RWPE1 (cell line): ENCODE results near the gene SULT1A1.
"Not testable (repeated sequence)": the region's sequence is repeated elsewhere in the genome, so short reads cannot be mapped to it uniquely, and the experiment has no call there.

Source experiments
- CTCF ChIA-PET: fragments of 350-600 bp; sonication (Branson Sonifier 250); formaldehyde crosslinking; extraction: SDS; loops from one replicate; lab custom pipeline; 2021; lab: Yijun Ruan, JAX
- POLR2A ChIA-PET: fragments of 400-600 bp; formaldehyde crosslinking; extraction: SDS; loops from one replicate; lab custom pipeline; 2020; ENCODE audit warnings: antibody characterized with exemption; ENCODE audit not compliant: low non-redundant PET; lab: Yijun Ruan, JAX
- DNase-seq: peaks from one replicate; pipeline ENCODE4 v3.0.0; 2012; ENCODE audit warnings: low spot score
- H3K27ac ChIP-seq: fragments of 450-650 bp; 2 replicates; pipeline ENCODE4 v1.5.1; 2017
- TF ChIP-seq, protein P1 (sequence below): fragments of 450-650 bp; conservative IDR thresholded peaks from 2 replicates; pipeline ENCODE4 v1.5.1; 2017; ENCODE audit warnings: low read depth, mild to moderate bottlenecking

SULT1A1 gene

DNA sequence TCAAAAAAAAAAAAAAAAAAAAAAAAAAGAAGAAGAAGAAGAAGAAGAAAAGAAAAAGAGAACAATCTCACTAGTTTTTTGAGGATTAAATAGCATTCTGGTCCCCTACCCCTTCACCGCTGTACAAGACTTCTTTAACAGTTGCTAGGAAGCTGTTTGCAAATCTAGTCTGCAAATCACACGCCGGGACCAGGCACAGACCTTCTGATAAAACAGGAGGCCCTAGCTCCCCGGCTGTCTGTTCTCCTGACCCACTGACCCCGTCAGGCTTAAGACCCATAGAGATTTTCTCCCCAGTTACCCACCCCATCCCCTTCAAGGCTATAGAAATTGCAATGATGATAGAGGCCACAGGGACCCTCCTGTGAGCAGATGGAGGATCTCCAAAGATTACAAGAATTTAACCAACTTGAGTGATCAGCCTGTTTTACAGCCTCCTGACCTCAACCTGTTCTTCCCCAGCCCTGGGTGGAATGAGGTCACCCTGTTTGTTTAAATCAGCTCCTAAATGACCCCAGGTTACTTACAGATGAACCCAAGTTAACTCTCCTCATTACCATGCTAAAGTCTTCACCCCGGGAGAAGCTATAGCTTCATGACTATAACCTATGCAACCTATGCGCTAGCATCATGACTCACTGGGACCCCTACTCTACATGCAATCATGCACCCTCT lies 11.8 kb upstream of the SULT1A1 start:
- DNase-seq: no peak
- TF ChIP-seq, protein P1, sequence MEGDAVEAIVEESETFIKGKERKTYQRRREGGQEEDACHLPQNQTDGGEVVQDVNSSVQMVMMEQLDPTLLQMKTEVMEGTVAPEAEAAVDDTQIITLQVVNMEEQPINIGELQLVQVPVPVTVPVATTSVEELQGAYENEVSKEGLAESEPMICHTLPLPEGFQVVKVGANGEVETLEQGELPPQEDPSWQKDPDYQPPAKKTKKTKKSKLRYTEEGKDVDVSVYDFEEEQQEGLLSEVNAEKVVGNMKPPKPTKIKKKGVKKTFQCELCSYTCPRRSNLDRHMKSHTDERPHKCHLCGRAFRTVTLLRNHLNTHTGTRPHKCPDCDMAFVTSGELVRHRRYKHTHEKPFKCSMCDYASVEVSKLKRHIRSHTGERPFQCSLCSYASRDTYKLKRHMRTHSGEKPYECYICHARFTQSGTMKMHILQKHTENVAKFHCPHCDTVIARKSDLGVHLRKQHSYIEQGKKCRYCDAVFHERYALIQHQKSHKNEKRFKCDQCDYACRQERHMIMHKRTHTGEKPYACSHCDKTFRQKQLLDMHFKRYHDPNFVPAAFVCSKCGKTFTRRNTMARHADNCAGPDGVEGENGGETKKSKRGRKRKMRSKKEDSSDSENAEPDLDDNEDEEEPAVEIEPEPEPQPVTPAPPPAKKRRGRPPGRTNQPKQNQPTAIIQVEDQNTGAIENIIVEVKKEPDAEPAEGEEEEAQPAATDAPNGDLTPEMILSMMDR: no peak
- no peak overlapping the region for H3K27ac ChIP-seq
- ChIA-PET CTCF (no interaction called here), POLR2A (interaction anchor here (0.7 kb wide), 1 partner anchor 35 kb away, joined by 6 read pairs; no protein-coding TSS in a partner anchor)

DNA sequence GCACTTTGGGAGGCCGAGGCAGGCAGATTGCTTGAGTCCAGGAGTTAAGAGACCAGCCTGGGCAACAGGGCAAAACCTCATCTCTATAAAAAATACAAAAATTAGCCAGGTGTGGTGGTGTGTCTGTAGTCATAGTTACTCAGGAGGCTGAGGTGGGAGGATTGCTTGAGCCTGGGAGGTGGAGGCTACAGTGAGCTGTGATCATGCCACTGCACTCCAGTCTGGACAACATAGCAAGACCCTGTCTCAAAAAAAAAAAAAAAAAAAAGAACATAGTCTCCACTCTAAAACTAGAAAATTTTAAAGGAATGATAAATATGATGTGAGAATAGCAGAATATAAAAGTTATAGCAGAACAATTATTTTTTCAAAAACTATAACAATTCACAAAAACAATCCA lies 10.5 kb upstream of the SULT1A1 start:
- POLR2A ChIA-PET, DNase-seq, H3K27ac ChIP-seq: not testable (repeated sequence)
- CTCF ChIA-PET: interaction anchor here (0.6 to 0.7 kb wide), 2 partner anchors 17 to 214 kb away, joined by 3 to 6 read pairs; no protein-coding TSS in a partner anchor

DNA sequence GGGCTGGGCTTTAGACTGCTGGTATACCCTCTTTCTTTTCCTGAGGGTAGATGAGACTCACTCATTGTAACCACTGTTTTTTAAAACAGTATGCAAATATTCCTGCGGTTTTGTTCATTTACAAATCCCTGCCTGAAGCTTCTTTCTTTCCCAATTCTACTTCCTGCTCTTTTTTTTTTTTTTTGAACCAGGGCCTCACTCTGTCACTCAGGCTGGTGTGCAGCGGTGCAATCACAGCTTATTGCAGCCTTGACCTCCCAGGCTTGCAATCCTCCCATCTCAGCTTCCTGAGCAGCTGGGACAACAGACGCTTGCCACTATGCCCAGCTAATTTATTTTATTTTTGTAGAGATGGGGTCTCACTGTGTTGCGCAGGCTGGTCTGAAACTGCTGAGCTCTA lies 8.0 kb upstream of the SULT1A1 start:
- no peak for DNase-seq
- no peak overlapping the region; the same call in 1 of the 2 replicates for H3K27ac ChIP-seq
- TF ChIP-seq, protein P1: no peak
- POLR2A ChIA-PET: no interaction called here
- CTCF ChIA-PET: no interaction called here

DNA sequence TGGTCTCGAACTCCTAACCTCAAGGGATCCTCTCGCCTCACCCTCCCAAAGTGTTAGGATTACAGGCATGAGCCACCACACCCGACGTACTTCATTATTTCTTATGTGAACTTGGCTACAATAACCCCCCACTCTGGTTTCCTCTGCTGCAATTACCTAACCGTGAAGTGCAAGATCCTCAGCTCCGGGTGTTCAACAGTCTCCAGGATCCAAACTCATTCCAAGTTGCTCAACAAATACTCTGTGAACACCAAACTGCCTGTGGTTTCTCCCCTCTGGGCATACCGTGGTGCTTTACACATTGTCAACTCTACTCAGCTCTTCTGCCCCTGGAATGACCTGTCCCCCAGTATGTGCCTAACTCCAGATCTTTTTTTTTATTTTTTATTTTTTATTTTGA lies 6.8 kb upstream of the SULT1A1 start:
- ChIA-PET CTCF (interaction anchor here (0.6 to 1.4 kb wide), 5 partner anchors 62 to 1391 kb away, joined by 3 to 5 read pairs (median 4); no protein-coding TSS in a partner anchor), POLR2A (no interaction called here)
- no peak for DNase-seq
- TF ChIP-seq, protein P1: no peak
- peak overlapping the region; percentile 27; the same call in 1 of the 2 replicates for H3K27ac ChIP-seq

DNA sequence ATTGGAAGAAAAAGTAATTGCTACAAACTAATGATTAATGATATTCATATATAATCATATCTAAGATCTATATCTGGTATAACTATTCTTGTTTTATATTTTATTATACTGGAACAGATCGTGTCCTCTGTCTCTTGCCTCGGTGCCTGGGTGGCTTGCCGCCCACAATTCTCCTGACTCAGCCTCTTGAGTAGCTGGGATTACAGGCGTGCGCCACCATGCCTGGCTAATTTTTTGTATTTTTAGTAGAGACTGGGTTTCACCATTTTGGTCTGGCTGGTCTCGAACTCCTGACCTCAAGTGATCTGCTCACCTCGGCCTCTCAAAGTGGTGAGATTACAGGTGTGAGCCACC lies 6.4 kb upstream of the SULT1A1 start:
- DNase-seq, POLR2A ChIA-PET: not testable (repeated sequence)
- CTCF ChIA-PET: interaction anchor here (0.6 to 1.4 kb wide), 3 partner anchors 294 to 1391 kb away, joined by 3 to 5 read pairs (median 5); no protein-coding TSS in a partner anchor
- 0 out of 2 replicates have a peak overlapping the region, but pooled peaks have one; percentile 27 for H3K27ac ChIP-seq
- TF ChIP-seq, protein P1: peak; percentile 25

DNA sequence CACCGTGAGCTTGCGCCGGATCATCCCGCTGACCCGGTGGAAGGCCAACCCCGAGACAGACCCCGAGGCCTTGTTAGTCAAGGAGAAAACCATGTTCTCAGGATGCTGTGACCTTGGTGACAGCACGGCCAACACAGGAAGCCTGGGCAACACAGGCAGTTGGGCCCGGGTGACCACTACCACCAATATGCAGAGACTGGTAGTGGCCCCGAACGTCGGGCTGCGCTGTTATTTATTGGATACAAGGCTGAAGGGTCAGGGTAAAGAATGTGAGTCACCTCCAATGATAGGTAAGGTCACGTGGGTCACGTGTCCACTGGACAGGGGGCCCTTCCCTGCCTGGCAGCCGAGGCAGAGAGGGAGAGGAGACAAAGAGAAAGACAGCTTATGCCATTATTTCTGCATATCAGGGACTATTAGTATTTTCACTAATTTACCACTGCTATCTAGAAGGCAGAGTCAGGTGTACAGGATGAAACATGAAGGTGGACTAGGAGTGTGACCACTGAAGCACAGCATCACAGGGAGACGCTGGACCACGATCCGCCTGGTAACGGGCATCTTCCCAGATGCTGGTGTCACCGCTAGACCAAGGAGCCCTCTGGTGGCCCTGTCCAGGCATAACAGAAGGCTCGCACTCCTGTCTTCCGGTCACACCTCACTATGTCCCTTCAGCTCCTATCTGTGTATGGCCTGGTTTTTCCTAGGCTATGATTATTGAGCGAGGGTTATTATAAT lies 5.8 kb upstream of the SULT1A1 start:
- POLR2A ChIA-PET, DNase-seq, H3K27ac ChIP-seq: not testable (repeated sequence)
- TF ChIP-seq, protein P1: peak; percentile 76
- CTCF ChIA-PET: interaction anchor here (1.4 kb wide), 1 partner anchor 294 kb away, joined by 3 read pairs; no protein-coding TSS in a partner anchor

DNA sequence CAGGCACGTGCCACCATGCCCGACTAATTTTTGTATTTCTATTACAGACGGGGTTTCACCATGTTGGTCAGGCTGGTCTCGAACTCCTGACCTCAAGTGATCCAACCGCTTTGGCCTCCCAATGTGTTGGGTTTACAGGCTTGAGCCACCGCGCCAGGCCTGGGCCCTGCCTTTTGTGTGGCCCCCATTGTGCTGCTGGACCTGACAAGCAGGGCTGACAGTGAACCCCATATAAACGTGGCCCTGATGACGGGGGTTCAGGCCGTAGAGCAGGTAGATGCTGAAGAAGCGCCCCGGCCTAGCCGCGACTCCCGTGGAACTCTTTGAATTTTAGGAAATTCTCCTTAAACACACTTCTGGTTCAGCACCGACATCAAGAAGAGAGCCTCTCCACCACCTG lies 4.7 kb upstream of the SULT1A1 start:
- H3K27ac ChIP-seq, POLR2A ChIA-PET, CTCF ChIA-PET, DNase-seq: not testable (repeated sequence)

DNA sequence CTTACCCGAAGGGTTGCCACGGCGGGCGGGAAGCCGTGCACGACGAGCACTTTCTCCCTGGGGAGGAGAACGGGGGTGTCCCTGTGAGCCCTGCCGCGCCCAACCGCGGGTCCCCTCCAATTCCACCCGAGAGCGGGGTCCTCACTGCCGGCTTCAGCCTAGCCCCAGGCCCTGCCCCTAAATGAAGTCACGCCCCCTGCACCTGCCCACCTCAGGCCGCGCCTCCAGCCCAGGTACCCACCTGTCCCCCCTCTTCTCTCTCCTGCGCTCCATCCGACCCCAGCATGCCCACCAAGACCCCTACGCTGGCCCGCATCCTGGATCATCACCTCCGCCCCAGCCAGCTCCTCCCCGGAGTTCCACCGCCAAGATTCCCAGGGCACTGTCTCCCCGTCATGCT lies 4.1 kb upstream of the SULT1A1 start:
- POLR2A ChIA-PET, CTCF ChIA-PET, H3K27ac ChIP-seq, DNase-seq: not testable (repeated sequence)

DNA sequence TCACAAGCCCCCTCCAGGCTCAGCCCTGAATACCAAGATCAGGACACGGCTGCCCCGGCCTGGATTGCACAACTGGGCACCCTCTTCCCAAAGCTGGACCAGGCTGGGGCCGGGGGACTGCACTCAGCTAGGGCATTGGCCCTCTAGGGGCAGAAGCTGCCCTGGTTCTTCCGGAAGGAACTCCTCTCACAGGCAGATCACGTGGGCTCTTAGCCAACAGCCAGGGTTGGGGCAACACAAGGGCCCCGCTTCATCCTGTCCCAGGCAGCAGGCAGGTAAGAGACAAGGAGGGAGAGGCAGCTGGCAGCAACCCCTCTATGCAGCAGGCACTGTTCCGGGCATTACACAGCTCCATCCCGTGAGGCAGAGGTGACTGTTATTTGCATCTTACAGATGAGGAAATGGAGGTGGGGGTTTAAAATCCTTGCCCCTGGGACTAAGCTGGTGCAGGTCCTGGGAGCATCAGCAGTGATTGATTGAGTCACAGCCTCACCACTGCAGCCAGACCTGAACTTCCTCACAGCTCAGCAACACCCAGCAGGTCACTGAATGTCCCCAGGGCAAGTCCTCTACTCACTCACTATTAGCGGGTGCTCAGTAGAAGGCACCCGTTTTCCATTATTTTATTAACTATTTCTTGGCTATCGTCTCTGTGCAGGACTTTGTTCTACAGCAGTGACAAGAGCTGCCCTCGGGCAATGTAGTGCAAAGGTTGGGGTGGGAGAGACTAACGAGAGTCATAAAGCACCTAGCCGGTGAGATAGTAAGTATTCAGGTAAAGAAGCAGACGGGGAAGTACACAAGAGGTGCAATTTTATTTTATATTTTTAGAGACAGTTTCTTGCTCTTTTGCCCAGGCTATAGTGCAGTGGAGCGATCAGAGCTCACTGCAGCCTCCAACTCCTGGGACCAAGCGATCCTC lies 2.8 kb upstream of the SULT1A1 start:
- H3K27ac ChIP-seq, DNase-seq, POLR2A ChIA-PET, CTCF ChIA-PET: not testable (repeated sequence)
